Measurements from ENCODE around the gene KRTDAP. TPM values are rescaled to one million over a fixed set of nuclear protein-coding genes. Genes with fewer than 3 reads are reported as not detected.

KRTDAP gene
- total and polyA plus RNA-seq, 2 donors (not counting 3 experiments of a cell fraction or from before 2014, with no cell fraction given) = not detected

DNA sequence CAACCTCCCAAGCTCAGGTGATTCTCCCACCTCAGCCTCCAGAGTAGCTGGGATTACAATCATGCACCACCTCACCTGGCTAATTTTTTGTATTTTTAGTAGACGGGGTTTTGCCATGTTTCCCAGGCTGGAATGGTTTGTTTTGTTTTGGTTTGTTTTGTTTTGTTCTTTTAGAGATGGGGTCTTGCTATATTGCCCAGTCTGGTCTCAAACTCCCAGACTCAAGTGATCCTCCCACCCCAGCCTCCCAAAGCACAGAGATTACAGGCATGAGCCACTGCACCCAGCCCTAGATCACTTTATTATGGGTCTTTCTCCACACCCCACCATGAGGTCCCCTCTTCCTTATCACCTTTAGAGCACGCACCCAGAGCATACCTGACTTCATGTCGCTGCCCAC, 8.0 kb upstream of the KRTDAP start:
- no peaks in the 10 kb centered on the region for H3K79me2 ChIP-seq (ENCODE audit: control insufficient read depth, insufficient read depth, low read length)
- dilution Hi-C loops (cut with MboI; ENCODE audit: extremely low pct_ligation_motif_present, low sequenced_read_pairs) (no loop called here), intact Hi-C loops (cut with micrococcal nuclease) (no loop called here)
- H3K36me3 ChIP-seq (ENCODE audit: control insufficient read depth in 2 of 2, extremely low read depth in 1 of 2, insufficient read depth in 2 of 2, low read length in 2 of 2) = no peaks in the 10 kb centered on the region
- H3K4me1 ChIP-seq (ENCODE audit: control insufficient read depth, extremely low read depth, insufficient read depth, low read length) = no peaks in the 10 kb centered on the region
- no peak for TF ChIP-seq JUN (IDR thresholded peaks at IDR 0.05; ENCODE audit: borderline replicate concordance, insufficient read depth, insufficient read length, low read depth)
- TF ChIP-seq, protein P1, sequence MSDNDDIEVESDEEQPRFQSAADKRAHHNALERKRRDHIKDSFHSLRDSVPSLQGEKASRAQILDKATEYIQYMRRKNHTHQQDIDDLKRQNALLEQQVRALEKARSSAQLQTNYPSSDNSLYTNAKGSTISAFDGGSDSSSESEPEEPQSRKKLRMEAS (IDR thresholded peaks at IDR 0.05; ENCODE audit: insufficient read depth, insufficient read length) = no peak
- TF ChIP-seq POLR2A (IDR thresholded peaks at IDR 0.05; ENCODE audit: low read depth, low read length) = no peak
- no peak for TF ChIP-seq CTCF (IDR thresholded peaks at IDR 0.05; ENCODE audit: extremely low read depth in 1 of 2, insufficient read depth in 1 of 2, low read depth in 1 of 2, low read length in 2 of 2)
- no peak for TF ChIP-seq POLR2AphosphoS5 (IDR thresholded peaks at IDR 0.05; ENCODE audit: insufficient read depth, low read depth, low read length)
- no peak for TF ChIP-seq EZH2 (IDR thresholded peaks at IDR 0.05; ENCODE audit: borderline replicate concordance, low read depth, low read length, severe bottlenecking)
- no peak for TF ChIP-seq FOS (IDR thresholded peaks at IDR 0.05; ENCODE audit: borderline replicate concordance, insufficient read depth, low read length)
- TF ChIP-seq MYC (IDR thresholded peaks at IDR 0.05; ENCODE audit: low read depth, low read length) = no peak
- TF ChIP-seq GATA2 (IDR thresholded peaks at IDR 0.05; ENCODE audit: insufficient read depth, insufficient read length, low read depth, low read length) = no peak
- no peak overlapping the region for H3K9ac ChIP-seq (replicated peaks; ENCODE audit: extremely low read depth, insufficient read depth, low read length)
- FAIRE-seq (no peak), DNase-seq (ENCODE audit: low read depth, low spot score) (no peak)
- ChIA-PET CTCF (interaction anchor here (1.5 kb wide), 2 partner anchors 12 to 145 kb away, joined by 6 to 8 read pairs; no protein-coding TSS in a partner anchor), POLR2A (interaction anchor here (0.5 kb wide), 1 partner anchor 17 kb away, joined by 5 read pairs; no protein-coding TSS in a partner anchor)
- H2AFZ ChIP-seq (ENCODE audit: low read depth, low read length) = no peak overlapping the region
- H3K27me3 ChIP-seq (ENCODE audit: control insufficient read depth in 2 of 2, insufficient read depth in 2 of 2, low read length in 2 of 2) = no peaks in the 10 kb centered on the region
- no peak overlapping the region for H3K27ac ChIP-seq (ENCODE audit: insufficient read depth, low read depth, low read length)
- H3K9me3 ChIP-seq (replicated peaks; ENCODE audit: control insufficient read depth, insufficient read depth, low read length) = no peaks in the 10 kb centered on the region
- H3K4me3 ChIP-seq (replicated peaks in 1 of 3; ENCODE audit: insufficient read depth in 1 of 3, low read depth in 1 of 3, low read length in 3 of 3) = no peak overlapping the region
- no peak overlapping the region for H3K4me2 ChIP-seq (ENCODE audit: insufficient read depth, low read length)
- no peaks in the 10 kb centered on the region for H4K20me1 ChIP-seq (replicated peaks; ENCODE audit: control insufficient read depth, extremely low read depth, insufficient read depth, low read length)
- H3K9me1 ChIP-seq (replicated peaks; ENCODE audit: control insufficient read depth, extremely low read depth, insufficient read depth, low read length) = no peaks in the 10 kb centered on the region
- no TSS peak for BruUV-seq (replicated peaks)
